Heart right ventricle (tissue), 16 donors: Measurements from ENCODE around the gene MTSS2. TPM values are rescaled to one million over a fixed set of nuclear protein-coding genes. Genes with fewer than 3 reads are reported as not detected.

Source experiments
- ATAC-seq, 8 donors: fragments of 200-7000 bp; cut with Tn5 transposase; one replicate each; pipeline ENCODE4 v1.9.1; 2020; ENCODE audit warnings: mild to moderate bottlenecking in 8 of 8, moderate library complexity in 8 of 8, moderate number of reproducible peaks in 1 of 8
- DNase-seq, 2 donors: peaks; one replicate each; pipeline ENCODE4 v3.0.0-alpha.2; 2020
- H3K27ac ChIP-seq, 10 donors: fragments of 200-600 bp; sonication (generic) in 2 of 10; one replicate each; pipeline versions ENCODE4 v1.5.0 to v1.8.0; 2020 to 2022; ENCODE audit warnings: mild to moderate bottlenecking in 3 of 10
- H3K27me3 ChIP-seq, 7 donors: fragments of 200-600 bp; one replicate each; pipeline ENCODE4 v1.8.0; 2021 to 2022; ENCODE audit warnings: mild to moderate bottlenecking in 2 of 7
- H3K36me3 ChIP-seq, 9 donors: fragments of 200-600 bp; sonication (generic) in 1 of 9; one replicate each; pipeline versions ENCODE4 v1.5.0 to v1.8.0; 2020 to 2022; ENCODE audit warnings: mild to moderate bottlenecking in 2 of 9
- H3K4me1 ChIP-seq, 9 donors: fragments of 200-600 bp; sonication (generic) in 1 of 9; one replicate each; pipeline versions ENCODE4 v1.5.0 to v1.8.0; 2020 to 2022; ENCODE audit warnings: mild to moderate bottlenecking in 4 of 9
- H3K4me3 ChIP-seq, 10 donors: fragments of 200-600 bp; sonication (generic) in 2 of 10; one replicate each; pipeline versions ENCODE4 v1.5.0 to v1.8.0; 2020 to 2022; ENCODE audit warnings: mild to moderate bottlenecking in 7 of 10, moderate library complexity in 2 of 10
- H3K9me3 ChIP-seq, 11 donors: fragments of 200-600 bp in 10 of 11; sonication (generic) in 2 of 11; one replicate each; pipeline versions ENCODE4 v1.5.0 to v1.8.0; 2013 to 2022; ENCODE audit warnings: mild to moderate bottlenecking in 2 of 11, control low read depth in 1 of 11, moderate library complexity in 1 of 11
- WGBS, 2 donors: extraction: QIAGEN DNeasy Blood & Tissue Kit; methylation state at CpG; one replicate each; pipeline ENCODE4 v1.1.7; 2013; ENCODE audit warnings: inconsistent platforms in 1 of 2; 5-methylcytosine and 5-hydroxymethylcytosine counted together
- intact Hi-C, 10 donors: fragments of 100-400 bp; cut with DNase I; formaldehyde crosslinking; loops; one replicate each; pipeline versions ENCODE4 v1.11.1 to v1.14.2; 2022
- polyA plus RNA-seq, 2 donors: library from polyadenylated mRNA; stranded (reverse); fragments of 200-250 nt; gene quantifications; one replicate each; pipeline ENCODE4 v1.2.3, GENCODE V29; 2013
- total RNA-seq, 10 donors: library from RNA; stranded (reverse); fragmentation: NEBNext Ultra II Directional in 3 of 10; extraction: Animal tissue kit (Norgen Biotek cat#: 25700) in 3 of 10; gene quantifications; one replicate each; pipeline versions ENCODE4 v1.2.1 to v1.2.4, GENCODE V29; 2021 to 2023
- TF ChIP-seq, protein P1 (sequence below), 9 donors: fragments of 200-600 bp; sonication (generic) in 2 of 9; IDR thresholded peaks; one replicate each; pipeline versions ENCODE4 v1.5.0 to v1.8.0; 2021 to 2022; ENCODE audit warnings: antibody characterized with exemption in 9 of 9, mild to moderate bottlenecking in 5 of 9, moderate library complexity in 1 of 9
- donor health status: Arrhythmogenic right ventricular cardiomyopathy.
- donor health status: ischemic (EF 13 %, LVEDD 7.1; RV severe dilation, severe dysfunction).
- donor health status: healthy with polysubstance abuse.
- donor health status: DM: no; HTN: yes; CAD: no.
- donor health status: DM: no; HTN: no; CAD: no.
- donor health status: ischemic (EF 25% LVEDD 6.9; RV normal size, moderate dysfunction).
- donor health status: ischemic (EF 25% LVEDD 5.7; RV mildly dilated, moderate dysfunction).
- donor health status: healthy.
- donor health status: DM: yes; HTN: yes; CAD: no.
- donor health status: Ischemic cardiomyopathy.
- donor health status: ischemic (EF 35%, LVEDD 5.7; RV mildly dilated, moderate dysfunction).
- donor health status: nonischemic (EF 11% LVEDD 7.7; RV severe dilation, severe dysfunction).
- donor health status: DM: yes; HTN: yes; CAD: no.
- donor health status: PGD.
- donor health status: ischemic (EF 29% LVEDD 5.4; RV normal size, mild dysfunction).
- donor health status: nonischemic (EF 23%, LVEDD 6.1; RV moderate dilation, normal function).

Gene MTSS2
- total and polyA plus RNA-seq, 12 donors = 39.0 to 121 (median 58.9) TPM

DNA sequence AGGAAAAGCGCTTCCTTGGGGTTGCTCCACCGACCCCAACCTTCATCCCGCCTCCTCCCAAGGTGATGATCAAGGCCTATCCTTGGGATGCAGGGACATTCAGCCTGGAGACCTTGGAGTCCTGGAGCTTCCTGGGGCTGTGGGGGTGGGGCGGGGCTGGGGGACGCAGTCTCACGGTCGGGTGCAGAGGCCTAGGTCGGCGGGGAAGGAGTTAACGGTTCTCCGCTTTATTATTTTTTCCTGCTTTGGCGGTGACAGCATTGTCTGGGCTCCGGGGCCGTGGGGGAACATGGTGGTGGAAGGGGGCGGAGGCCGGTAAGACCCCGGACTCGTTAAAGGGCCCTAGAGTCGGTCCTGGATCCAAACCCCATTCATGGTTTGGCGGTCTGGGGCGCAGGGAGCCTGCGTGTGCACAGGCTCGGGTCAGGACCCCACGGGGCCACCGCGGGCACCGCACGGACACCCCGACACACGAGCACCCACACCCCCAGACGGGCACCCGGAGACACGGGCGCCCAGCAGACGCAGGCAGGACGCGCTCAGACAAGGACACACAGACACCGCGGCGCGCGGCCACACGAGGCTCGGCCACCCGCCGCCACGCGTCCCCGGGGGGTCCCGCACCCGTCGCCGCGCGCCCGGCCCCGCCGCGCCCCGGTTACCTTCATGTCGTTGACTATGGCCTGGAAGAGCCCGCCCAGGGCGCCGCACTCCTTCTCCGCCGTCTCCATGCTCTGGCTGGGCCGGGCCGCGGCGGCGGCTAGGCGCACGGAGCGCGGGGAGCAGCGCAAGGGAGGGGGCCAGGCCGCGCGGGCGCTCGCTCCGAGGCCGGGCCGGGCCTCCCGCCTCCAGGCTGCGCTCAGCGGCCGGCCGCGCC lies 554 bp downstream of the MTSS2 start:
- TF ChIP-seq, protein P1, sequence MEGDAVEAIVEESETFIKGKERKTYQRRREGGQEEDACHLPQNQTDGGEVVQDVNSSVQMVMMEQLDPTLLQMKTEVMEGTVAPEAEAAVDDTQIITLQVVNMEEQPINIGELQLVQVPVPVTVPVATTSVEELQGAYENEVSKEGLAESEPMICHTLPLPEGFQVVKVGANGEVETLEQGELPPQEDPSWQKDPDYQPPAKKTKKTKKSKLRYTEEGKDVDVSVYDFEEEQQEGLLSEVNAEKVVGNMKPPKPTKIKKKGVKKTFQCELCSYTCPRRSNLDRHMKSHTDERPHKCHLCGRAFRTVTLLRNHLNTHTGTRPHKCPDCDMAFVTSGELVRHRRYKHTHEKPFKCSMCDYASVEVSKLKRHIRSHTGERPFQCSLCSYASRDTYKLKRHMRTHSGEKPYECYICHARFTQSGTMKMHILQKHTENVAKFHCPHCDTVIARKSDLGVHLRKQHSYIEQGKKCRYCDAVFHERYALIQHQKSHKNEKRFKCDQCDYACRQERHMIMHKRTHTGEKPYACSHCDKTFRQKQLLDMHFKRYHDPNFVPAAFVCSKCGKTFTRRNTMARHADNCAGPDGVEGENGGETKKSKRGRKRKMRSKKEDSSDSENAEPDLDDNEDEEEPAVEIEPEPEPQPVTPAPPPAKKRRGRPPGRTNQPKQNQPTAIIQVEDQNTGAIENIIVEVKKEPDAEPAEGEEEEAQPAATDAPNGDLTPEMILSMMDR (IDR thresholded peaks at IDR 0.05) = no peak
- DNase-seq (peak in 1 of 2 donors; percentile 46), ATAC-seq (peak in 3 of 8 donors; percentile 0 to 4 (median 3))
- Histone ChIP-seq H3K4me3 (peak overlapping the region; percentile 64 to 92 (median 76)), H3K36me3 (peaks cover 0 to under 1% (median 0%) of the 10 kb centered on the region in 9 donors), H3K4me1 (peaks cover 60 to 91% (median 84%) of the 10 kb centered on the region in 9 donors), H3K27ac (peak overlapping the region; percentile 53 to 86 (median 74)), H3K9me3 (no peaks in the 10 kb centered on the region), H3K27me3 (peaks cover 0 to 9% (median 0%) of the 10 kb centered on the region in 7 donors)
- 1 to 2% methylated on average over 57 to 90 of the region's 90 CpGs for WGBS, 2 donors
- intact Hi-C loops = loop anchor here in 6 of 10 donors (2.0 to 10.0 kb wide), 5 partner anchors 52 to 82 kb away; no protein-coding TSS in a partner anchor

DNA sequence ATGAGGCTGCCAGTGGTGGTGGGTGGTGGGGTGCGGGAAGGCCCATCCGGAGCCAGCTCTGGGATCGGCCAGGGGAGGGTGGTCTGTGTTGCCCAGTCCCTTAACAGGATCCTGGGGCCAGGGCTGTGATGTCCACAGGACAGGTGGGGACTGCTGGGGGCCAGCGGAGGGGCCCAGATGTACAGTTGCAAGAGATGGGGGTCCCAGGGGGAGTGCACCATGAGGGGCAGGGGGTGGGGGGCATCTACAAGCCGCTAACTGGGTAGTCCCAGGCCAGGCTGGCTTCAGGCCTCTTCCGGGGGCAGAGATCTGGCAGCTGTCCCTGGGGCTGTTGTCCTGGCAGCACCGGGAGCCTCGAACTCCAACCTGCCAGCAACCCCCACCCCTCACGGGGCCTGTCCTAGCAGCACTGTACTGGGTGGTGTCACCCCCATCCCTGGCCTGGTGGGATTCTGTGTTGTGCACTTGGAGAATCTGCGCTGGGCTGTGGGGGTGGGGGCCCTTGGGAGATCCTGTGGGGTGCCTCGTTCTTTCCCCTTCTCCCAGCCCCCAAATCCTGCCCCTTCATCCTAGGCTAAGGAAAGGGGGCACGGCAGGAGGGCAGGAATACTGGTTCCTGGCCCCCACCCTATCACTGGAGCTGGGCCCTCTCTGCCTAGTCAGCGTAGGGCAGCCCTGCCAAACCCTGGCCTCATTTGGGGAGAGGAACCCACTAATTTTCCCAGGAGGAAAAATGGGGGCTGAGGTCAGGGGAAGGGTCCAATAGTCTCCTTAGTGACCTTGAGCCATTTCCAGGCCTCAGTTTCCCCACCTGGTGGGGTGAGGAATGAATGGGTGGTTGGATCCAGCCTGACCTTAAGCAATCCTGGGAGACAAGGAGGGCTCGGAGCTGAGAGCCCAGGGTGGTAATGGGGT lies 1.4 kb downstream of the MTSS2 start:
- intact Hi-C loops = loop anchor here in 9 of 10 donors (2.0 to 10.0 kb wide), 7 partner anchors 52 to 88 kb away; no protein-coding TSS in a partner anchor
- H3K27me3 ChIP-seq = peaks cover 0 to 9% (median 0%) of the 10 kb centered on the region in 7 donors
- no peaks in the 10 kb centered on the region for H3K9me3 ChIP-seq
- H3K4me1 ChIP-seq = peaks cover 57 to 88% (median 77%) of the 10 kb centered on the region in 9 donors
- DNase-seq = peak in 1 of 2 donors; percentile 34
- peaks cover 0 to 8% (median 3%) of the 10 kb centered on the region in 9 donors for H3K36me3 ChIP-seq
- ATAC-seq = peak in 1 of 8 donors; percentile 6
- TF ChIP-seq, protein P1 (IDR thresholded peaks at IDR 0.05) = no peak
- H3K27ac ChIP-seq = peak overlapping the region in 9 of 10 donors; percentile 20 to 86 (median 74)
- H3K4me3 ChIP-seq = peak overlapping the region; percentile 64 to 92 (median 76)
- 39 to 53% methylated on average over 14 of the region's 14 CpGs for WGBS, 2 donors

DNA sequence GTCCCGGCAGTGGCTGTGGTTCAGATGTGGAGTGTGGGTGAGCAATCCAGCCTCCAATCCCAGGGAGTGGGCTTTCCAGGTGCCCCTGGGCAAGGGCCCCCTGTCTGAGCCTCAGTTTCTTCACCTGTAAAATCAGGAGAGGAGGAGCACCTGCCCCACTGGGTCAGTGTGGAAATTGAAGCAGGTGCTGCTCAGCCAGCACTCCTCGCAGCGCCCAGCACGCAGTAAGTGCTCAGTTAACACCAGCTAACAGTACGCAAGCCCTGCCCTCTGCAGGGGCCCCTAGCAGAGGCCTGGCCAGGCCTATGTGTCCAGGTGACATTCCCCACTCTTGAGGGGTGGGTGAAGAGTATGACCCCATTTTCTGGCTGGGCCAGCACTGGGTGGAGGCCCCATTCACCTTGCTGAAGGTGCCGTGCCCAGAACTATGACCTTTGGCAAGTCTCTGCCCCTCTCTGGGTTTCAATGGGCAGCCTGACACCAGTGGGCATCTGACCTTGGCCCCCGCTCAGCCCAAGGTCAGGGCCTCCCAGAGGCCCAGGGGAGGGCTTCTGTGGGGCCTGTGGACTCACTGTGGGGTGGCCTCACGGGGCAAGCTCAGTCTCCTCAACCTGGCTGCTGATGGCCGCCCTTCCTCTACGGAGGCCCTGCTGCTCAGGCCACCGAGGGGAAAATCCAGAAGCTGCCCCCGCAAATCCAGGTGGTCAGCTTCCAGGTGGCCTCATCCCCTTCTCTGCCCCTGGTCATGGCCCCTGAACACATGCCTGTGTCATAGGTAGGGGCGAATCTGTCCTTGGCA lies 2.5 kb downstream of the MTSS2 start:
- ATAC-seq (no peak), DNase-seq (peak in 1 of 2 donors; percentile 5)
- H3K9me3 ChIP-seq = no peaks in the 10 kb centered on the region
- H3K4me1 ChIP-seq = peaks cover 46 to 84% (median 67%) of the 10 kb centered on the region in 9 donors
- TF ChIP-seq, protein P1 (IDR thresholded peaks at IDR 0.05) = no peak
- H3K27ac ChIP-seq = peak overlapping the region in 8 of 10 donors; percentile 7 to 86 (median 74)
- intact Hi-C loops = loop anchor here in 5 of 10 donors (5.0 to 10.0 kb wide), 4 partner anchors 54 to 89 kb away; no protein-coding TSS in a partner anchor
- peak overlapping the region in 5 of 10 donors; percentile 75 to 89 (median 81) for H3K4me3 ChIP-seq
- 69 to 79% methylated on average over 13 of the region's 13 CpGs for WGBS, 2 donors
- H3K36me3 ChIP-seq = peaks cover 0 to 18% (median 9%) of the 10 kb centered on the region in 9 donors
- H3K27me3 ChIP-seq = peaks cover 0 to 9% (median 0%) of the 10 kb centered on the region in 7 donors
